Measurements from ENCODE around the gene DOCK4. TPM values are rescaled to one million over a fixed set of nuclear protein-coding genes. Genes with fewer than 3 reads are reported as not detected.

Gene DOCK4
- total and polyA plus RNA-seq, 2 of the 8 experiments (the other 6 are each of a cell fraction or from before 2014, with no cell fraction given) = 5.1 to 23.6 TPM

DNA sequence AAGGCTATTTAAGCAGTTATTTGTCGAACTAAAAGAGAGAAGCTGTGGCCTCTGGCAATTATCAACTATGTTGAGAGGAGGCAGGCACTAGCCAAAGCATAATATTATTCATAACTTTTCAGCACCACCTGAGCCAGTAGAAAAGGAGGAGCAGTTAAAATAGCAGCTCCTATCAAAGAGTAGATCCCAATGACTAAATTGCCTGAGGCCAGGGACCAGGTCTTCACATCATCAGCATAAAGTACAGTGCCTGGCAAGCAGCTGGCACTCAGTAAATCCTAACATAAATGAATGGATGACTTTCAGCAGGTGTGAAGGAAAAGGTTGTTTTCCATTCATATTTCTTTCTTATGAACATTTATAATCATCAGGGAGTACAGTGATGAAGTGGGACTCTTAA is 334.9 kb downstream of the DOCK4 start:
- H3K23ac ChIP-seq (ENCODE audit: insufficient read length) = no peak overlapping the region
- H3K27ac ChIP-seq (ENCODE audit: low read depth, low read length) = no peak overlapping the region
- H3K18ac ChIP-seq (ENCODE audit: extremely low read depth, low read length) = no peak overlapping the region
- H4K8ac ChIP-seq (ENCODE audit: extremely low read depth, insufficient read depth, low read length) = no peak overlapping the region
- no peak overlapping the region for H4K91ac ChIP-seq (replicated peaks; ENCODE audit: insufficient read length, low read length)
- no peak overlapping the region for H2BK15ac ChIP-seq (ENCODE audit: low read length)
- H3K79me1 ChIP-seq (ENCODE audit: low read depth, low read length) = no peaks in the 10 kb centered on the region
- 91% methylated on average over 1 of the region's 1 CpG; no CpG with 5 or more reads in 1 of the 2 experiments for WGBS, 2 experiments (ENCODE audit: extremely low coverage in 1 of 2, insufficient coverage in 1 of 2, insufficient read length in 1 of 2, insufficient replicate concordance in 2 of 2, low coverage in 1 of 2, low lambda C conversion rate in 2 of 2, missing lambda C conversion rate in 1 of 2)
- H4K5ac ChIP-seq (ENCODE audit: insufficient read length, low read depth, low read length) = no peak overlapping the region
- H2BK120ac ChIP-seq (replicated peaks; ENCODE audit: low read depth, low read length) = no peak overlapping the region
- H3K79me2 ChIP-seq (ENCODE audit: control insufficient read depth in 1 of 2, insufficient read depth in 2 of 2, low read length in 2 of 2) = no peaks in the 10 kb centered on the region
- no peak overlapping the region for H2AK5ac ChIP-seq (ENCODE audit: low read depth, low read length)
- no peaks in the 10 kb centered on the region for H4K20me1 ChIP-seq (replicated peaks in 1 of 2; ENCODE audit: control insufficient read depth in 1 of 2, insufficient read depth in 2 of 2, low read length in 2 of 2)
- no peak overlapping the region for H3K9ac ChIP-seq (replicated peaks in 1 of 4; ENCODE audit: extremely low read depth in 1 of 4, low read depth in 3 of 4, low read length in 3 of 4)
- H3K23me2 ChIP-seq (ENCODE audit: low read depth, low read length) = no peaks in the 10 kb centered on the region; the same call in 1 of the 2 replicates
- H3K14ac ChIP-seq (ENCODE audit: insufficient read length) = no peak overlapping the region
- H3K56ac ChIP-seq (replicated peaks; ENCODE audit: insufficient read length, low read depth, low read length) = no peak overlapping the region
- no peak overlapping the region for H2BK5ac ChIP-seq (ENCODE audit: low read depth, low read length)
- no peak overlapping the region for H2AFZ ChIP-seq (ENCODE audit: low read length)
- ChIA-PET POLR2A (ENCODE audit: partially characterized antibody) (no interaction called here), CTCF (ENCODE audit: partially characterized antibody) (no interaction called here)
- DNase-seq (ENCODE audit: low read depth in 1 of 2, low spot score in 2 of 2) (no peak), FAIRE-seq (no peak)
- no peaks in the 10 kb centered on the region; a peak in 1 of 4 replicates for H3K9me3 ChIP-seq (ENCODE audit: insufficient read depth in 2 of 2, low read depth in 1 of 2, low read length in 1 of 2)
- H3K27me3 ChIP-seq (replicated peaks in 1 of 4; ENCODE audit: control insufficient read depth in 3 of 4, extremely low read depth in 1 of 4, insufficient read depth in 3 of 4, low read length in 3 of 4) = no peaks in the 10 kb centered on the region
- H3K4ac ChIP-seq (replicated peaks; ENCODE audit: insufficient read length, low read depth, low read length) = no peak overlapping the region
- no peak overlapping the region for H3K4me3 ChIP-seq (ENCODE audit: extremely low read depth in 1 of 4, insufficient read depth in 2 of 4, low read depth in 3 of 4, low read length in 4 of 4)
- no peak for TF ChIP-seq CHD2 (IDR thresholded peaks at IDR 0.05; ENCODE audit: low read length)
- no peak for TF ChIP-seq JUND (IDR thresholded peaks at IDR 0.05; ENCODE audit: low read length)
- no peak for TF ChIP-seq KDM5A (IDR thresholded peaks at IDR 0.05; ENCODE audit: low read length)
- TF ChIP-seq TAF7 (optimal IDR thresholded peaks at IDR 0.05; ENCODE audit: borderline replicate concordance, low read depth, low read length) = no peak
- TF ChIP-seq BCL11A (IDR thresholded peaks at IDR 0.05; ENCODE audit: low read depth in 2 of 2, low read length in 2 of 2) = no peak
- TF ChIP-seq SP1 (IDR thresholded peaks at IDR 0.05; ENCODE audit: low read depth, low read length) = no peak
- TF ChIP-seq TCF12 (IDR thresholded peaks at IDR 0.05; ENCODE audit: low read depth, low read length) = no peak
- H2BK20ac ChIP-seq (ENCODE audit: low read length) = no peak overlapping the region
- no peak overlapping the region for H3K4me2 ChIP-seq (ENCODE audit: insufficient read depth in 1 of 2, low read depth in 2 of 2, low read length in 2 of 2)
- peaks cover 2 to 14% (median 6%) of the 10 kb centered on the region in 4 experiments for H3K4me1 ChIP-seq (replicated peaks in 1 of 4; ENCODE audit: control insufficient read depth in 3 of 4, insufficient read depth in 4 of 4, low read length in 3 of 4)
- peaks cover 0 to 2% (median 0%) of the 10 kb centered on the region in 4 experiments; a peak in 1 of 8 replicates for H3K36me3 ChIP-seq (ENCODE audit: control insufficient read depth in 2 of 4, insufficient read depth in 4 of 4, low read length in 3 of 4)
- H2BK12ac ChIP-seq (ENCODE audit: low read depth, low read length) = no peak overlapping the region

Measured in H1 (cell line).